Lung (tissue), 12 donors: ENCODE data around the gene USH2A. TPM values are rescaled to one million over a fixed set of nuclear protein-coding genes. Genes with fewer than 3 reads are reported as not detected.

Experiments used
- ATAC-seq: fragments of 200-7000 bp; cut with Tn5 transposase; one replicate; pipeline ENCODE4 v1.9.1; 2020; ENCODE audit warnings: moderate number of reproducible peaks; ENCODE audit not compliant: insufficient read depth, low FRiP score
- DNase-seq, 3 donors: peaks; one replicate each; pipeline ENCODE4 v3.0.0-alpha.2; 2013 to 2017
- H3K27ac ChIP-seq, 2 donors: one replicate each; pipeline ENCODE4 v1.5.1; 2013; ENCODE audit warnings: mild to moderate bottlenecking in 2 of 2, moderate library complexity in 2 of 2, control low read depth in 1 of 2, inconsistent platforms in 1 of 2, low read depth in 1 of 2, low read length in 1 of 2
- H3K27me3 ChIP-seq, 3 donors: one replicate each; pipeline ENCODE4 v1.5.1; 2013; ENCODE audit warnings: low read length in 2 of 3; ENCODE audit not compliant: control insufficient read depth in 3 of 3, insufficient read depth in 3 of 3
- H3K36me3 ChIP-seq, 4 donors: one replicate each; pipeline ENCODE4 v1.5.1; 2013; ENCODE audit warnings: low read length in 4 of 4, mild to moderate bottlenecking in 1 of 4, moderate library complexity in 1 of 4; ENCODE audit not compliant: control insufficient read depth in 4 of 4, insufficient read depth in 4 of 4
- H3K4me1 ChIP-seq, 5 donors: one replicate each; pipeline ENCODE4 v1.5.1; 2013; ENCODE audit warnings: low read length in 5 of 5, mild to moderate bottlenecking in 2 of 5, moderate library complexity in 1 of 5; ENCODE audit not compliant: control insufficient read depth in 5 of 5, insufficient read depth in 5 of 5
- H3K4me3 ChIP-seq: one replicate; pipeline ENCODE4 v1.5.1; 2013; ENCODE audit warnings: mild to moderate bottlenecking, control low read depth, moderate library complexity
- H3K9ac ChIP-seq, 2 donors: one replicate each; pipeline ENCODE4 v1.5.1; 2013; ENCODE audit warnings: low read length in 2 of 2, control low read depth in 1 of 2; ENCODE audit not compliant: insufficient read depth in 1 of 2
- H3K9me3 ChIP-seq, 4 donors: one replicate each; pipeline ENCODE4 v1.5.1; 2013; ENCODE audit warnings: low read length in 3 of 4, mild to moderate bottlenecking in 1 of 4, moderate library complexity in 1 of 4; ENCODE audit not compliant: control insufficient read depth in 4 of 4, insufficient read depth in 3 of 4
- CTCF ChIP-seq: IDR thresholded peaks from 2 replicates; pipeline ENCODE4 v1.5.1; 2012; ENCODE audit warnings: mild to moderate bottlenecking; ENCODE audit errors: control extremely low read depth, extremely low read depth
- WGBS, 2 donors: extraction: QIAGEN DNeasy Blood & Tissue Kit; methylation state at CpG; one replicate each; pipeline ENCODE4 v1.1.7; 2013; 5-methylcytosine and 5-hydroxymethylcytosine counted together
- polyA plus RNA-seq, 2 donors: library from polyadenylated mRNA; stranded (reverse); fragments of 200-250 nt; gene quantifications; one replicate each; pipeline ENCODE4 v1.2.1, GENCODE V29; 2013
- total RNA-seq, 2 donors: library from RNA; depleted of rRNA in 1 of 2; stranded (reverse); fragments of >200 nt in 1 of 2; gene quantifications; one replicate each; pipeline ENCODE4 v1.2.1, GENCODE V29; 2014 to 2021
- donor health status: control.
- donor health status: control.
- donor health status: Bipolar disorder and iron deficiency.
- donor health status: healthy.
- donor health status: DM: yes; HTN: yes; CAD: no.

Gene USH2A
- total and polyA plus RNA-seq, 4 donors = under 0.01 to 0.11 TPM; not detected in 2

DNA sequence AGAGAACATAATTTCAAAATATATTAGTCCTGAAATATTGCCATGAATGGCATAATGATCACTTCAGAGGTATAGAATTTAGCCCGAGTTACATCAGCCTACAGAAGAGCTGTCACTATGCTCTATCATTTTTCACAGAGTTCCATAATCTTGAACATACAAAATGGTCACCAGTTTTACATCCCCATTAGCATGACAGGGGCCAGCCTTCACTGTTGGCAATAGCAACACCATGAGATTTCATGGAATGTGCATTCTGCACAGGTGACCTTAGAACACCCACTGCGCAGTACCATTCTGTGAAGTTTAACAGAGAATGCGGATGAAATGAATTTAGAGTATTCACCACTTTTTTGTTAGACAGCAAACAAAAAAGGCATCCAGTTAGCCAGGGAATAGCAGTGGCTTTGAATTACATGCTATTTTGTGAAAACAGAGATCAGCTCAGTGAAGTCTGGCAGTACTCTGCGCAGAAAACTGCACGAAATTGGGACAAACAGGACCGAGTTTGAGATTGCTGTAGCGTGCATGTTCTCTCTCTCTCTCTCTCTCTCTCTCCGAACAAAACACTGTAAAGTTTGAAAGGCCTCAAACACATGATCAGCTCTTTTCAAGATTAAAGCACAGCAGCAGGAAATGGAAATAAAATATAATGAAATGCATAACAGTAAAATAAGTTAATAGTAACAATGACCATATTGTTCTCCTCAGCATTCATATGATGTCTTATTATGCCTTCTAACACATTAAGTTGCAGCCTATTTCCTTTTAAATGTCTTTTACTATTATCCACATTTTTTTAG is 349.3 kb downstream of the USH2A start:
- H3K4me1 ChIP-seq = no peaks in the 10 kb centered on the region
- no peak overlapping the region for H3K9ac ChIP-seq
- H3K27ac ChIP-seq = no peak overlapping the region
- WGBS, 2 donors = 89 to 90% methylated on average over 8 of the region's 8 CpGs
- no peaks in the 10 kb centered on the region for H3K9me3 ChIP-seq
- H3K27me3 ChIP-seq = no peaks in the 10 kb centered on the region
- DNase-seq (no peak), ATAC-seq (no peak)
- H3K4me3 ChIP-seq = no peak overlapping the region
- no peak for TF ChIP-seq CTCF
- H3K36me3 ChIP-seq = no peaks in the 10 kb centered on the region

DNA sequence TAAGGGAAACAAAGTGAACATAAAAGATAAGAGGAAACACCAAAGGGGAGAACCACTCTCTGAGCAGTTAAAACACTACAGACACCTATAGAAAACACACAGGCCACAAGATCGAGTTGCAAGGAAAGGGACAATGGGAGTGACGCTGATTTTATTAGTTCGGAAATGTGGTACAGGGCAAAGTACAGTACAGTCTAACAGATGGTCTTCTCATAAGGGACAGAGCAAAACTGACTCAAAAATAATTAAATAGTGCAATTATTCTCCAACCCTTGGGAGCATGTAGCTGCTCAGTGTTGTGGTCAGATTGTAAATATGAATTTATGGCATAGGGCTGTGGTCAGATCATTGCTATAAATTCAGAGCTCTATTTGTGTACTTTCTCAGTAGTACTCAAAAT is 352.0 kb downstream of the USH2A start:
- Histone ChIP-seq H3K27ac (no peak overlapping the region), H3K9me3 (no peaks in the 10 kb centered on the region), H3K4me1 (no peaks in the 10 kb centered on the region), H3K9ac (no peak overlapping the region), H3K4me3 (no peak overlapping the region), H3K36me3 (no peaks in the 10 kb centered on the region), H3K27me3 (no peaks in the 10 kb centered on the region)
- 79 to 82% methylated on average over 3 of the region's 3 CpGs for WGBS, 2 donors
- no peak for ATAC-seq
- no peak for DNase-seq
- no peak for TF ChIP-seq CTCF

DNA sequence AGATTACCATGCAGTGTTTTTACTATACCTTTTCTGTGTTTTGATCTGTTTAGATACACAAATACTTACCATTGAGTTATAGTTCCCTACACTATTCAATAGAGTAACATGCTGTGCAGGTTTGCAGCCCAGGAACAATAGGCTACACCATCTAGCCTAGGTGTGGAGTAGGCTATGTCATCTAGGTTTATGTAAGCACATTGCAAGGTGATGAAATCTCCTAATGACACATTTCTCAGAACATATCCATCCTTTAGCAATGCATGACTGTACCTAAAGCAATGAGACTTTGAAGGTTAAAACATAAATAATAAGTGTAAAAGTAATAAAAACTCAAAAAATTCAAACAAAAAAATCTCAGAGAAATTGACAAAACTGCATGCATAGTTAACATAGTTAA is 358.6 kb downstream of the USH2A start:
- no peaks in the 10 kb centered on the region for H3K9me3 ChIP-seq
- no peaks in the 10 kb centered on the region for H3K4me1 ChIP-seq
- H3K9ac ChIP-seq = no peak overlapping the region
- H3K27me3 ChIP-seq = no peaks in the 10 kb centered on the region
- DNase-seq (no peak), ATAC-seq (no peak)
- H3K36me3 ChIP-seq = no peaks in the 10 kb centered on the region
- no peak overlapping the region for H3K4me3 ChIP-seq
- H3K27ac ChIP-seq = no peak overlapping the region
- TF ChIP-seq CTCF = no peak

DNA sequence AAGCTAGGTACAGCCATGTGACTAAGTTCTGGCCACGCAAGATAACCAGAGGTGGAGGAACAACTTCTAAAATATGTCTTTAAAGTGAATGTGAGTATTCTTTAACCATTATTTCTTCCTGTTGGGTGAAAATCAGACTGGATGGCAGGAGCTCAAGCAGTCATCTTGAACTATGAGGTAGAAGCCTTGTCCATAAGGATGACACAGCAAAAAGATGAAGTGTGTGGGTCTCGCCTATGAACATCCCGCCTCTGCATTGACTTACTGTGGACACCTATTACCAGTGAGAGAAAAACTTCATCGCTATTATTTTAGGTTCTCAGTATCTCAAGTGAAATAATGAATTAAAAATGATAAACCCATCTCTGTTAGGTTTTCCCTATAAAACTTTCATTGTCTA is 365.3 kb downstream of the USH2A start:
- ATAC-seq (no peak), DNase-seq (no peak)
- no peak overlapping the region for H3K27ac ChIP-seq
- H3K9ac ChIP-seq = no peak overlapping the region
- no peaks in the 10 kb centered on the region for H3K27me3 ChIP-seq
- H3K4me3 ChIP-seq = no peak overlapping the region
- H3K9me3 ChIP-seq = peaks cover 0 to 3% (median 0%) of the 10 kb centered on the region in 4 donors
- 90 to 96% methylated on average over 4 of the region's 4 CpGs for WGBS, 2 donors
- TF ChIP-seq CTCF = no peak
- H3K36me3 ChIP-seq = no peaks in the 10 kb centered on the region
- no peaks in the 10 kb centered on the region for H3K4me1 ChIP-seq
